ENCODE results near the gene ITPA.

ITPA gene

DNA sequence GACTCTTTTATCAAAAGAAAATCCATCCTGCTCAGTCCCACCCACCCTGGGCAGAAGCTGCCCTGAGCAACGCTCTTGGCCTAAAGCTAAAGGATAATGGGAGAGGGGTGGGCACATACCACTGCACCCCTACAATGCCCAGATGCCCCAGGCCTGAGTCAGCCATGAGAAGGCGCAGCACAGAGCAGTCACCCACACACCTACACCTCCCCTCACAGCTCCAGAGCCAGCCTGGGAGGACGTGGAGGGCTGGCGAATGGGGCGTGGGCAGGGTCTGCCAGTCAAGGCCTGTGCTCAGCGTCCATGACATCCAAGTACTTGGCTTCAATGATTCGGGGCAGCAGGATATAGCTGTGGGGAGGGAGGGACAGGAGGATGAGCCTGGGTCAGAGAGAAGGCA, 18.2 kb downstream of the ITPA start:
- no peak for DNase-seq (ENCODE audit: low read depth)
- H3K4me3 ChIP-seq (ENCODE audit: low read depth, low read length), result no peak overlapping the region
- TF ChIP-seq, protein P1, sequence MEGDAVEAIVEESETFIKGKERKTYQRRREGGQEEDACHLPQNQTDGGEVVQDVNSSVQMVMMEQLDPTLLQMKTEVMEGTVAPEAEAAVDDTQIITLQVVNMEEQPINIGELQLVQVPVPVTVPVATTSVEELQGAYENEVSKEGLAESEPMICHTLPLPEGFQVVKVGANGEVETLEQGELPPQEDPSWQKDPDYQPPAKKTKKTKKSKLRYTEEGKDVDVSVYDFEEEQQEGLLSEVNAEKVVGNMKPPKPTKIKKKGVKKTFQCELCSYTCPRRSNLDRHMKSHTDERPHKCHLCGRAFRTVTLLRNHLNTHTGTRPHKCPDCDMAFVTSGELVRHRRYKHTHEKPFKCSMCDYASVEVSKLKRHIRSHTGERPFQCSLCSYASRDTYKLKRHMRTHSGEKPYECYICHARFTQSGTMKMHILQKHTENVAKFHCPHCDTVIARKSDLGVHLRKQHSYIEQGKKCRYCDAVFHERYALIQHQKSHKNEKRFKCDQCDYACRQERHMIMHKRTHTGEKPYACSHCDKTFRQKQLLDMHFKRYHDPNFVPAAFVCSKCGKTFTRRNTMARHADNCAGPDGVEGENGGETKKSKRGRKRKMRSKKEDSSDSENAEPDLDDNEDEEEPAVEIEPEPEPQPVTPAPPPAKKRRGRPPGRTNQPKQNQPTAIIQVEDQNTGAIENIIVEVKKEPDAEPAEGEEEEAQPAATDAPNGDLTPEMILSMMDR (IDR thresholded peaks at IDR 0.05; ENCODE audit: low read depth, low read length, missing control alignments), result no peak

DNA sequence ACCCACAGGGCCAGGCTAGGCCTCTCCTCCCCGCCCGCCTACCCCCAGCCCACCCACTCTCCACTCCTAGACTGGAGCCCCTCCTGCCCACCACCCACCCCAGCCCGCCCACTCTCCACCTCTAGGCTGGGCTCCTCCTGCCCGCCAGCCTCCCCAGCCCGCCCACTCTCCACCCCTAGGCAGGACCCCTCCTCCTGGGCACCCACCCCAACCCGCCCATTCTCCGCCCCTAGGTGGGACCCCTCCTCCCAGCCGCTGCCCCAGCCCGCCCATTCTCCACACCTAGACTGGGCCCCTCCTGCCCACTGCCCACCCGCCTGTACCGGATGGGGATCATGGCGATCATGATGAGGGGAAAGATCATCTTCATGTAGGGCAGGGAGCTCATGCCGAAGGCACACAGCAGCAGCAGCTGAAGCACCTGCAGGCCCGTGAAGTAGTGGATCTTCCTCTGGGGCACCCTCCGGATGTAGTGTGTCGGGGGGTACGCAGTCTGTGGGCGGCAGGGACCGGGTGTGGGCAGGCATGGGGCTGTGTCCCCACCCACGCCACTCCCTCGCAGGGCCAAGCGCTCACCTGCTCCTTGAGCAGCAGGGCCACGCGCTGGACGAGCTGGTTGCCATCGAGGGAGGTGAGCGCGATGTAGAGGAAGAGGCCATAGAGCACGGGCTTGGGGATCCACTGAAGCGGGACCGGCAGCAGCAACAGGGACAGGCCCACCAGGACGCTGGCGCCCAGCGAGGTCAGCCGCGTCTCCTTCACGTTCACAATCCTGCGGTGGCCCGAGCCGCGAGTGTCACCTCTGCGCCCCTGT, 18.8 kb downstream of the ITPA start:
- TF ChIP-seq, protein P1 (IDR thresholded peaks at IDR 0.05; ENCODE audit: low read depth, low read length, missing control alignments), result no peak
- no peak for DNase-seq (ENCODE audit: low read depth)
- no peak overlapping the region for H3K4me3 ChIP-seq (ENCODE audit: low read depth, low read length)

DNA sequence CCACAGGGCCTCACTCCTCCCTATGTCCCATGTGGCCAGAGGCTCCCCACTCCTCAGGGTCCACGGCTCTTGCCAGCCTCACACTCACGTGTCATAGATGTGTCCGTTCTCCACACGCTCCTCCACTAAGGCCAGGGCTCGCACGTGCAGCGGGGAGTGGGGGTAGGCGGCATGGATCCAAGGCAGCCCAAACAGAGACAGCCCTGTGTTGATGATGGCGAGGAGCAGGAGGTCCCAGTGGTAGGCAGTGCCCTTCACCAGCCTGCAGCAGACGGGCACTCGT, 19.4 kb downstream of the ITPA start:
- TF ChIP-seq, protein P1 (IDR thresholded peaks at IDR 0.05; ENCODE audit: low read depth, low read length, missing control alignments), result no peak
- DNase-seq (ENCODE audit: low read depth), result no peak
- H3K4me3 ChIP-seq (ENCODE audit: low read depth, low read length), result no peak overlapping the region

DNA sequence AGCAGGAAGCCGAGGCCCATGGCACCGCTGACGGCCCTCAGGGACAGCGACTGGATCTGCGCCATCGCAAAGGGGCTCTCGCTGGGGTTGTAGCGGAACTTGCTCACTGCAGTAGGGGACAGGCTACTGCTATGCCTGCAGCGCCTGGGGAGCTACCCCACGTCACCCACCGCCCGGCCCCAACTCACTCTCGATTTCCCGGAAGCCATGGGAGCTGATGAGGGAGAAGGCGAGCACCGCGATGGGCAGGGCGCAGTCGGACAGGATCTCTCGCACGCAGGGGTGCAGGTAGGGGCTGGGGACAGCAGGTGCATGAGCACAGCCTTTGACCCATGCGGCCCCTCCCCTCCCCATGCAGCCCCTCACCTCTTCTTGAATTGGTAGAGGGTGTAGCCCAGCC, 19.9 kb downstream of the ITPA start:
- no peak for DNase-seq (ENCODE audit: low read depth)
- TF ChIP-seq, protein P1 (IDR thresholded peaks at IDR 0.05; ENCODE audit: low read depth, low read length, missing control alignments), result no peak
- H3K4me3 ChIP-seq (ENCODE audit: low read depth, low read length), result no peak overlapping the region

DNA sequence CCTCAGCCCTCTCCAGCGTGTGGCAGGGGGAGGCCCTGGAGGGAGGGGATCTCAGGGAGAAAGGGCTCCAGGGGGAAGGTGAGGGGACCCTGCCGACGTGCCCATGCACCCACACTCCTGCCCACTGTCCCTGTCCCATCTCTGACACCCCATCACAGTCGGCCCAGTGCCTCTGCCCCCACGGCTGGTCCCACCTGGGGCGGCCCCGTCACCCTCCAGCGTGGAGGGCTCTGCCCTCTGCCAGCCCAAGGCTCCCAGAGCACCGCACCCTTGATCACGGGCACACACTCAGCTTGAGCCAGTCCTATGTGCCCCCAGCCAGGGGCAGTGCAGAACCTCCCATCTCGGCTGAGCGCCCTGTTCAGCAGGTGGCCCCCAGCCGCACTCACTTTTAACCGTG, 20.5 kb downstream of the ITPA start:
- DNase-seq (ENCODE audit: low read depth), result no peak
- H3K4me3 ChIP-seq (ENCODE audit: low read depth, low read length), result no peak overlapping the region
- TF ChIP-seq, protein P1 (IDR thresholded peaks at IDR 0.05; ENCODE audit: low read depth, low read length, missing control alignments), result no peak

DNA sequence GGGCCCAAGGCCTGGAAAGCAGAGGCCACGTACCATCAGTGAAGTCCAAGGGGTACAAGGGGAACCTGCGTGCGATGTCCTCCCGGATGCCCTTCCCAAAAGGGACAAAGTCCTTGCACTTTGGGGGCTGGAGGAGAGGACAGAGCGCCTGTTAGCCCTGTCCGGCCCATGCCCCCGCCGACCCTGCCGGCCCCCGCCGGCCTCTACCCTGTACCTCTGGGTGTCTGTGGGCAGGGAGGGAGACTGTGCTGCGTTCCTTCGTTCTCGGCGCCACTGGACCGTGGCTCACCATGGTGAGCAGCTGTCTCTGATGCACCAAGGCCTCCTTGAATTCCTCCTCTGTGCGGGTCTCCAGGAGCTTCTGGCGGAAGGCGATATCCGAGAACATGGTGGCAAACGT, 21.8 kb downstream of the ITPA start:
- TF ChIP-seq, protein P1 (IDR thresholded peaks at IDR 0.05; ENCODE audit: low read depth, low read length, missing control alignments), result no peak
- DNase-seq (ENCODE audit: low read depth), result no peak
- H3K4me3 ChIP-seq (ENCODE audit: low read depth, low read length), result no peak overlapping the region
